ENCODE data around the gene VAX1.

VAX1 gene

GRCh38 chr10:117159390-117159789, 21.3 kb upstream of the VAX1 start:
- TF ChIP-seq REST (IDR thresholded peaks at IDR 0.05; ENCODE audit: insufficient read depth in 1 of 2, low read depth in 2 of 2, low read length in 2 of 2) = no peak
- TF ChIP-seq TAF1 (IDR thresholded peaks at IDR 0.05; ENCODE audit: borderline replicate concordance, insufficient read depth, low read length) = no peak
- TF ChIP-seq SIN3A (IDR thresholded peaks at IDR 0.05; ENCODE audit: borderline replicate concordance, insufficient read depth, low read length) = no peak
- TF ChIP-seq POLR2AphosphoS5 (IDR thresholded peaks at IDR 0.05; ENCODE audit: low read depth, low read length) = no peak
- TF ChIP-seq FOXP2 (optimal IDR thresholded peaks at IDR 0.05; ENCODE audit: borderline replicate concordance, extremely low read depth, extremely low read length, insufficient read depth) = no peak

GRCh38 chr10:117158297-117158696, 20.2 kb upstream of the VAX1 start:
- TF ChIP-seq POLR2AphosphoS5 (IDR thresholded peaks at IDR 0.05; ENCODE audit: low read depth, low read length) = no peak
- no peak for TF ChIP-seq SIN3A (IDR thresholded peaks at IDR 0.05; ENCODE audit: borderline replicate concordance, insufficient read depth, low read length)
- TF ChIP-seq REST (IDR thresholded peaks at IDR 0.05; ENCODE audit: insufficient read depth in 1 of 2, low read depth in 2 of 2, low read length in 2 of 2) = no peak
- no peak for TF ChIP-seq FOXP2 (optimal IDR thresholded peaks at IDR 0.05; ENCODE audit: borderline replicate concordance, extremely low read depth, extremely low read length, insufficient read depth)
- TF ChIP-seq TAF1 (IDR thresholded peaks at IDR 0.05; ENCODE audit: borderline replicate concordance, insufficient read depth, low read length) = no peak

DNA sequence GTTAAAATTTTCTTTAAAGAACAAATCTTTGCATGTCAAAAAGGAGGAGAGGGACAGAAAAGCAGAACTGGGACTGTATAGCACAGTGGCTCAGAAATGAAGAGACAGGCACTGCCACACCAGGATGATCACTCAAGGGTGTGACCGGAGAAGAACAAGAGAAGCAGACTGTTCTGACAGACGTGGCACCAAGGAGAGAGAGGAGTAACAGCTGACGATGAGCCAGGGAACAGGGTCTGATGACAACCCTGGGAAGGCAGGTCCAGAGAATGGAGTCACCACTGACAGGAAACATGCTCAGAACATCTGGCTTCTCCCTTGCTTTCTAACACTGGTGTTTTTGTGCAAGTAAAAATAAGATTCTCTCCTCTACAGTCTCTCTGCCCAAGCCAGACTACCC, 14.6 kb upstream of the VAX1 start:
- no peak for TF ChIP-seq POLR2AphosphoS5 (IDR thresholded peaks at IDR 0.05; ENCODE audit: low read depth, low read length)
- no peak for TF ChIP-seq SIN3A (IDR thresholded peaks at IDR 0.05; ENCODE audit: borderline replicate concordance, insufficient read depth, low read length)
- TF ChIP-seq REST (IDR thresholded peaks at IDR 0.05; ENCODE audit: insufficient read depth in 1 of 2, low read depth in 2 of 2, low read length in 2 of 2) = no peak
- TF ChIP-seq TAF1 (IDR thresholded peaks at IDR 0.05; ENCODE audit: borderline replicate concordance, insufficient read depth, low read length) = no peak
- TF ChIP-seq FOXP2 (optimal IDR thresholded peaks at IDR 0.05; ENCODE audit: borderline replicate concordance, extremely low read depth, extremely low read length, insufficient read depth) = no peak

GRCh38 chr10:117148284-117148683, 10.2 kb upstream of the VAX1 start:
- TF ChIP-seq POLR2AphosphoS5 (IDR thresholded peaks at IDR 0.05; ENCODE audit: low read depth, low read length) (no peak), REST (IDR thresholded peaks at IDR 0.05; ENCODE audit: insufficient read depth in 1 of 2, low read depth in 2 of 2, low read length in 2 of 2) (no peak), TAF1 (IDR thresholded peaks at IDR 0.05; ENCODE audit: borderline replicate concordance, insufficient read depth, low read length) (no peak), SIN3A (IDR thresholded peaks at IDR 0.05; ENCODE audit: borderline replicate concordance, insufficient read depth, low read length) (no peak), FOXP2 (optimal IDR thresholded peaks at IDR 0.05; ENCODE audit: borderline replicate concordance, extremely low read depth, extremely low read length, insufficient read depth) (no peak)

- TF ChIP-seq SIN3A (IDR thresholded peaks at IDR 0.05; ENCODE audit: borderline replicate concordance, insufficient read depth, low read length) = no peak
- no peak for TF ChIP-seq REST (IDR thresholded peaks at IDR 0.05; ENCODE audit: insufficient read depth in 1 of 2, low read depth in 2 of 2, low read length in 2 of 2)
- TF ChIP-seq POLR2AphosphoS5 (IDR thresholded peaks at IDR 0.05; ENCODE audit: low read depth, low read length) = no peak
- TF ChIP-seq FOXP2 (optimal IDR thresholded peaks at IDR 0.05; ENCODE audit: borderline replicate concordance, extremely low read depth, extremely low read length, insufficient read depth) = no peak
- no peak for TF ChIP-seq TAF1 (IDR thresholded peaks at IDR 0.05; ENCODE audit: borderline replicate concordance, insufficient read depth, low read length)
Measured at GRCh38 chr10:117145019-117145418, 6.9 kb upstream of the VAX1 start.
